Activated naive CD4-positive, alpha-beta T cell treated with anti-CD3 and anti-CD28 coated beads, Interleukin-2, amount 10 ng/mL, durations not matched to agents 7 days and 5 days (primary cell): Measurements from ENCODE around the gene AGK.
A peak's percentile ranks its signal among the peaks of the same experiment; 100 is the strongest.

ENCODE experiments used
- CTCF ChIA-PET: fragments of 350-600 bp; sonication (Branson Sonifier 250); formaldehyde crosslinking; loops from one replicate; lab custom pipeline; 2021; ENCODE audit warnings: antibody characterized with exemption; lab: Charles Lee
- DNase-seq: peaks from one replicate; pipeline ENCODE4 v3.0.0-alpha.2; 2020
- H3K27ac Mint-ChIP-seq: one replicate; pipeline ENCODE4 v1.8.0; 2021; ENCODE audit warnings: mild to moderate bottlenecking, moderate library complexity, mixed read lengths
- H3K27me3 Mint-ChIP-seq: one replicate; pipeline ENCODE4 v1.8.0; 2021; ENCODE audit warnings: mild to moderate bottlenecking, mixed read lengths
- H3K36me3 Mint-ChIP-seq: one replicate; pipeline ENCODE4 v1.8.0; 2021; ENCODE audit warnings: mixed read lengths
- H3K4me1 Mint-ChIP-seq: one replicate; pipeline ENCODE4 v1.8.0; 2021; ENCODE audit warnings: mixed read lengths
- H3K4me3 Mint-ChIP-seq: one replicate; pipeline ENCODE4 v1.8.0; 2021; ENCODE audit warnings: mild to moderate bottlenecking, moderate library complexity, mixed read lengths
- H3K9me3 Mint-ChIP-seq: one replicate; pipeline ENCODE4 v1.8.0; 2021; ENCODE audit warnings: mixed read lengths

AGK gene

DNA sequence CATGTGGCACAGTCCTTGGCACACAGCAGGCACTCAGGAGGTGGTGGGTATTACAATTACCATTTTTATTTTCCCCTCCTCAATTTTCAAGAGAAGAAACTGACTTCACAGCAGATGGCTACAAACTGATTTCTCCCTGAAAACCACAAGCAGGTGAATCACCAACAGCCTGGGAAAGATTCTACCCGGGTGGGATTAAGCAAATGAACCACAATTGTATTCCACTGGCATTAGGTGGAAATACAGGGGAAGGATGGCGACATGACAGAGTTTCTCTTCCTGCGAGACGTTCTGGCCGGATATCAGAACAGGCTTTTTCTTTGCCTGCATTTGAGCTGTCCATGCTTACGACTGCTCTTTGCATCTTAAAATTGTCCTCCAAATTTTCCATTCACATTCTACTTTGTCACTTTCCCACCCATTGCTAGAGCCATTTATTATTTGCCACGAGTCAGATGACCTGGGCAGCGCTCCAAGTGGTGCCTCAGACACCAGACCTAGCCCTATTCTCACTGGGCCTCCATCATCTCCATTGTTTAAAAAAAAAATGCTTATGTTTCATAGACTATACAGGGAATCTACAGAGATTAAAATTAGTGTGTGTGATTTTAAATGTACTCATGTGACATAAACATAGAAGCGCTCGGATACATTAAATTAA is 146.1 kb downstream of the AGK start:
- peaks cover 13% of the 10 kb centered on the region for H3K36me3 Mint-ChIP-seq
- H3K9me3 Mint-ChIP-seq, result no peaks in the 10 kb centered on the region
- H3K27ac Mint-ChIP-seq, result no peak overlapping the region
- peaks cover 31% of the 10 kb centered on the region for H3K4me1 Mint-ChIP-seq
- DNase-seq, result no peak
- no peak overlapping the region for H3K4me3 Mint-ChIP-seq
- no peaks in the 10 kb centered on the region for H3K27me3 Mint-ChIP-seq
- CTCF ChIA-PET, result no interaction called here

DNA sequence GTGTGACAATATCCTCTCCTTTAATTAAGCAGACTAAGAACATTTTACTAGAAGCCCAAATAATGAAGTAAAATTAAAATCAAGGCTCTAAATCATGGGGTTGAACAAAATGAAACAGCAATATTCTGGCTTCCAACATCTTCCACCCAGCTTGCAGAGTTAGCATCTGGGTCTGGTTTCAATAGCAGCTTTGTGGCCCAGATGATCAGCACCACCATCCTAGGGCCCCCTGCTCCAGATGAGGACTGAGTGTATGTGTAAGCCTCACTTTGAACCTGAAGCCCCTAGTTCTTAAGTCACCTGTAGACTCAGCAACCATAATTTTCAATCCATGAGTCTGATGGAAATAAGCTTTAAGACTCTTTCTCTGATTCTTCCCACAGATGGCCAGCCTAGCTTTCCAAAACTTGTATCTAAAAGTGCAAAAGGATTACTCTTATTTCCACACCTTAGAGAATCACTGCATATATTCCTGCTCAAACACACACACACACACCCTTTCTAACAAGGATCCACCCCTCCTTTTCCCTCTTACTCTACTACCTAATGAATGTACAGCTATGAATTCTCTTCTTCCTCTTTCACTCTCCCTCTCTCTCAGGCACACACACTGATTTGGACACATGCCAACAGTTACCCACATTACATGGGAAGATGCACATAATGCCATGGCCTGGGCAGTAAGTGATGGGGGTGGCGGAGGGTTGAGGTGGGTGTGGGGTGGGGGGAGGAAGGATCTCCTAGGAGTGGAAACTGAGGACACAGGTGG is 147.2 kb downstream of the AGK start:
- Mint-ChIP-seq H3K36me3 (peaks cover 13% of the 10 kb centered on the region), H3K4me3 (no peak overlapping the region), H3K4me1 (peaks cover 34% of the 10 kb centered on the region), H3K27ac (no peak overlapping the region), H3K9me3 (no peaks in the 10 kb centered on the region), H3K27me3 (peaks cover 3% of the 10 kb centered on the region)
- CTCF ChIA-PET, result no interaction called here
- no peak for DNase-seq

DNA sequence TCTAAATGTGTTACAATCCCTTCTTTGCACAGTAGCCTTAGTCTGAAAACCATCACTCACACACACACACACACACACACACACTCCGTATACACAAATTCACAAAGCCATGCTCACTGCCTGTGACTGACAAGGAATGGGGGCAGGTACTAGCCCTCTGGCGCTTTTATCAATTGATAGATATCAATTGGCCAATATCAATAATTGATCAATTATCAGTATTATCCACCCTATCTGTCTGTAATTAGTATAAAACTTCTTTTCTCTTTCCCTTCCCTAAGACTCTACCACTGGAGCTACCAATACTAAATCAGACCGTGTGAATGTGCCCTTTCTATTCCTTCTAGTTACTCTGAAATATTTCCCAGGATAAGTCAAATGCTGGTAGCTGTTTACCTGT is 148.7 kb downstream of the AGK start:
- peaks cover 34% of the 10 kb centered on the region for H3K4me1 Mint-ChIP-seq
- peaks cover 9% of the 10 kb centered on the region for H3K36me3 Mint-ChIP-seq
- H3K27ac Mint-ChIP-seq, result peak overlapping the region; percentile 1

DNA sequence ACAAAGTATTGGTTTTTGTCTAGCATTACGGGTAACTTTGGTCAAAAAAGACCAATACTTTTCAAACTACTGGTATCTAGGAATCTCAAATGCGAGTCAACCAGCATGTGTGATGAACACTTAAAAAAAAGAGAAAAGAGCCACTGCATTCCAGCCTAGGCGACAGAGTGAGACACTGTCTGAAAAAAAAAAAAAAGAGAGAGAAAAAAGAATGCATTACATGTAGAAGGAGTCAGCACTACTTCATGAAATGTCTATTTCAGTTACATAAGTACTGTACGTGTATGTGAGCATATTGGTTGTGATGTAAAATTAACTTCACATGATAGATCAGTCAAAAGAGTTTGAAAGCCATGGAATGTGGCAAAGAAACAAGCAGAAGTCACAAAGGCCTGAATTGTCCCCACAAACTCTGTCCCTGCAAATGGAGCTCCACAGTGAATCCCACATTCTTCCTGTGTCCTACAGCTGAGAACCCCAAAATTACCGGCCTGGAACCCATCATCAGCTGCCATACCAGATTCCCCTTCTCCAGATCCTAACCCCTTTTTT is 149.2 kb downstream of the AGK start:
- Mint-ChIP-seq H3K36me3 (peaks cover 9% of the 10 kb centered on the region), H3K4me3 (peak overlapping the region; percentile 76), H3K4me1 (peaks cover 34% of the 10 kb centered on the region), H3K27ac (peak overlapping the region; percentile 76), H3K9me3 (no peaks in the 10 kb centered on the region), H3K27me3 (peaks cover 13% of the 10 kb centered on the region)
- CTCF ChIA-PET, result interaction anchor here (0.5 to 3.7 kb wide), 5 partner anchors 15 to 684 kb away, joined by 3 to 17 read pairs (median 4); partner anchors contain the start of gene SSBP1
- DNase-seq, result no peak

More for the DNA sequence above, 148.7 kb downstream of the AGK start:
- Mint-ChIP-seq H3K4me3 (peak overlapping the region; percentile 76), H3K27me3 (peaks cover 11% of the 10 kb centered on the region), H3K9me3 (no peaks in the 10 kb centered on the region)
- CTCF ChIA-PET, result interaction anchor here (1.2 to 3.3 kb wide), 2 partner anchors 14 to 45 kb away, joined by 4 to 15 read pairs; no protein-coding TSS in a partner anchor
- DNase-seq, result no peak

DNA sequence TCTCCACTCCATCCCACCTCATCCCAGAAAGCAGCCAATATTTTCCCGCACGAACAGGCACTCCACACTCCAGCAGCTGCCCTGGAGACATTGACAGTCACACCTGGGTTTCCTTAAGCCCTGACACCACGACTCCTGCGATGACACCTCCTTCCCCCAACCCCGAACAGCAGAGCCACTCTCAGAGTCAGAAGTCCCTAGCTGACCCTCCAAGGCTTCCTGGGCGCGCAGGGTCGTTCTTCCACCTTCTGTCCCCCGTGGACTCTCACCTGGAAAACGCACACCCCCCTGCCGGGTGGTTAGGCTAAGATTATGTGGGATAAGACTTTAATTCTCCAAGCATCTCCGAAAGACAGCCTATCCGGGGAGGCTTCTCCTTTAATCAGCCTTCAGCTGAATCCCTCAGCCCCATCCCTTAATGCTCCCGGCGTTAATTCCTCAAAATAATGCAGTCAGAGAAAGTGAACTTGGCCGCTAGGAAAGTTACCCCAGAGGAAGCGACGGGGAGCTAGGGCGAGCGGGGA is 149.7 kb downstream of the AGK start:
- Mint-ChIP-seq H3K27me3 (peaks cover 15% of the 10 kb centered on the region), H3K27ac (peak overlapping the region; percentile 76), H3K4me1 (peaks cover 34% of the 10 kb centered on the region), H3K36me3 (peaks cover 9% of the 10 kb centered on the region), H3K9me3 (no peaks in the 10 kb centered on the region), H3K4me3 (peak overlapping the region; percentile 76)
- CTCF ChIA-PET, result interaction anchor here (1.0 to 3.7 kb wide), 5 partner anchors 15 to 46 kb away, joined by 3 to 17 read pairs (median 4); partner anchors contain the start of gene SSBP1
- DNase-seq, result peak; percentile 24

DNA sequence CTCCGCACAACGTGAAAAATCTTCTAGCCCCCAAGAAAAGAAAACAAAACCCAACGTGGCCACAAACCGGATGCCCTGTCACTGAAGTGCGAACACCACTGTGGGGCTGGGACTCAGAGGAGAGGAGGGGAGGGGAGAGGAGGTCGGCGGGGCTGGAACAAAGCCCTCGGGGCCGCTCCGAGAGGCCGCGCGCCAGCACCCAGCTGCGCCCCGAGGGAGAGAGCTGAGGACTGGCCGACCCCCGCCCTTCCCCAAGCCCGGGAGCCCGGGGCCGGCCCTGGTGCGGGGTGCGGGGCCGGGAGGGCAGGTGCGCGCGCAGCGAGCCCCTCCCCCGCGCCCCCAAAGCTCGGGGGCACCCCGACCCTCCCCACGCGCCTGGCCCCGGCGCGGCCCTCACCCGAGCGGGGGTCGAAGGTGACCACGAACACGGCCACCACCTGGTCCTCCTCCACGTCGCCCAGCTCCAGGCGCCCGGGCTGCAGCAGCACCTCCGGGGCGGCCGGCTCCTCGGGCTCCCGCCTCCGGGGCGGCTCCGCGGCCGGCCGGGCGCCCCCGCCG is 150.4 kb downstream of the AGK start:
- no peaks in the 10 kb centered on the region for H3K9me3 Mint-ChIP-seq
- CTCF ChIA-PET, result interaction anchor here (1.6 to 3.7 kb wide), 3 partner anchors 34 to 47 kb away, joined by 3 to 17 read pairs (median 15); partner anchors contain the start of gene SSBP1
- H3K4me1 Mint-ChIP-seq, result peaks cover 31% of the 10 kb centered on the region
- H3K27me3 Mint-ChIP-seq, result peaks cover 17% of the 10 kb centered on the region
- DNase-seq, result peak; percentile 85
- peaks cover 6% of the 10 kb centered on the region for H3K36me3 Mint-ChIP-seq
- H3K27ac Mint-ChIP-seq, result peak overlapping the region; percentile 73
- H3K4me3 Mint-ChIP-seq, result peak overlapping the region; percentile 76

DNA sequence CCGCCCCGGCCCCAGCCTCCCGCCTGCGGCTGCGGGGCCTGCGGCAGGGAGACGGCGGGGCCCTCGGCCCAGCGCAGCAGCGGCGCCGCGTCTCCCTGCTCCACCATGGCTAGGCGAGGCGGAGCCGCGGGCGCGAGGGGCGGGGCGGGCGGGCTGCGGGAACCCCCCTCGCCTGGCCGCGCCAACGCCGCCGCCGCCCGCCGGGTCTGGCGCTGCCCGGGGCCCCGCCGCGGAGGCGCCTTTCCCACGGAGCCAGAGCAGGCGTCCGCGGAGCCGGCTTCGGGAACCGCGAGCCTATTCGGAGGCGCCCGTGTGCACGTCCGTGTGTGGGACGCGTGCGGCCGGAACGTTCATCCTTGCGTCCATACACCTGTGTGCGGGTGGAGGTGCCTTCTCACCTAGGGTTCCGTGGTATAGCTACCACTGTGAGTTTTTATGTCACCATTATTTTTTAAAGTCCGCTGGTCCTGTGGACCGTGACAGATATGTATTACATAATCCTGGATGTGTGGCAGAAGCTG is 150.9 kb downstream of the AGK start, which contains the start of gene DENND11:
TSS of gene DENND11 (minus strand) at position 120 of the 521 bp plus-strand sequence. CDS start at position 107, 13 bp downstream.
- Mint-ChIP-seq H3K9me3 (no peaks in the 10 kb centered on the region), H3K4me1 (peaks cover 31% of the 10 kb centered on the region), H3K36me3 (peaks cover 5% of the 10 kb centered on the region), H3K27ac (peak within 1 kb of the TSS; percentile 77), H3K4me3 (peak within 1 kb of the TSS; percentile 76), H3K27me3 (peaks cover 21% of the 10 kb centered on the region)
- CTCF ChIA-PET, result interaction anchor here (0.7 to 3.7 kb wide), 4 partner anchors 34 to 47 kb away, joined by 3 to 17 read pairs (median 9); partner anchors contain the start of gene SSBP1
- peak; percentile 58 for DNase-seq

DNA sequence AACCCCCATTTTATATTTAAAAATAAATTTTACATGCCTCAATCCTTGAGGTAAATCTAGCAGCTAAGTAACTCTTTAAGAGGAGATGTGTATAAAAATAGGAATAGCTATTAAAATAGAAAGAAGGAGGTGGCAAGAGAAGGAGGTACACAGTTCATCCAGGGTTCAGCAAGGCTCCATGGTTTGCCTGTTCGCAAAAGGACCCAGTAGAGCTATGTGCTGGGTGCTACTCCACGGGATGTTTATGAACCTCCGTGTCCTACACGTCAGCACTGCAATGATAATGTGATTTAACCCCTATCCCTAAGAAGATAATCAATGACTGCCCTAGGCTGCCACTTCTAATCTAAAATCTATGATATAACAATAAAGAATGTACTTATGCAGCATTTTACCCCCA is 151.7 kb downstream of the AGK start:
- H3K27ac Mint-ChIP-seq, result no peak overlapping the region
- CTCF ChIA-PET, result interaction anchor here (0.7 to 3.7 kb wide), 4 partner anchors 34 to 655 kb away, joined by 3 to 17 read pairs (median 9); partner anchors contain the start of gene SSBP1
- peaks cover 5% of the 10 kb centered on the region for H3K36me3 Mint-ChIP-seq
- H3K9me3 Mint-ChIP-seq, result no peaks in the 10 kb centered on the region
- no peak for DNase-seq
- peaks cover 21% of the 10 kb centered on the region for H3K27me3 Mint-ChIP-seq
- no peak overlapping the region for H3K4me3 Mint-ChIP-seq
- peaks cover 31% of the 10 kb centered on the region for H3K4me1 Mint-ChIP-seq

DNA sequence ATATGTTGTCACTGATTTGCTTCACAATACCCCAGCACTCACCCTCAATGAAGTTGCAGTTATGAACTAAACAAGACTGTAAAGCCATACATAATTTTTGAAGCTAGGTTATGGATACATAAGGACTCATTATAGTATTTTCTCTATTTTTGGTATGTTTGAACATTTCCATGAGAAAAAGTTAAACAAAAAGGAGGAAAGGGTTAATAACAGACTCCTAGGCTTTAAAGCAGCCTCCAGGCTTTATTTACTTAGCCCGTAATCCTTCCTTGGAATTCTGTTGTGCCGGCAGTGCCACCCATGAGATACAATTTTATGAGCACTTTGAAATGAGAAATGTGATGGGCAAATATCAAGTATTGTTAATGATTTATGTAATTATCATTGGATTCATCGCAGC is 152.9 kb downstream of the AGK start:
- DNase-seq, result no peak
- no peak overlapping the region for H3K4me3 Mint-ChIP-seq
- peaks cover 5% of the 10 kb centered on the region for H3K36me3 Mint-ChIP-seq
- peaks cover 22% of the 10 kb centered on the region for H3K4me1 Mint-ChIP-seq
- H3K9me3 Mint-ChIP-seq, result no peaks in the 10 kb centered on the region
- CTCF ChIA-PET, result no interaction called here
- peaks cover 21% of the 10 kb centered on the region for H3K27me3 Mint-ChIP-seq
- H3K27ac Mint-ChIP-seq, result no peak overlapping the region

DNA sequence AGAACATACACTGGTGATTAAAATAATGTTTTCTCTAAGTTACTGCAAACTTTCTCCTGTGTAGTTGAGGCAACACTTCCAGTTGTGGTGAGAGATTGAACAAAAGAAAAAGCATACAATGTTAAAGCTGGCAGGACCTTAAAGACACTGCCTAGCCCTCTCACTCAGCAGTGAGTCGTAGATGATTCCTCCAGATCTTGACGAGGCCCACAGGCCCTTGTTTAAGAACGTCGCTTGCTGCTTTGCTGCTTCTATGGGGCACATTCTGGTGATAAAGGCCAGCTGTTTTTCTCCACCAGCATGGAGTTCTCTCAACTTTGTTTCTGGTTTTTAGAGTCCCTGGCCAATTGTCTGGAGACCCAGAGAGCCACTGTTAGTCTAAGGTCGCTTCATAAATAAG is 153.5 kb downstream of the AGK start:
- peaks cover 18% of the 10 kb centered on the region for H3K4me1 Mint-ChIP-seq
- H3K27ac Mint-ChIP-seq, result no peak overlapping the region
- DNase-seq, result no peak
- H3K4me3 Mint-ChIP-seq, result no peak overlapping the region
- CTCF ChIA-PET, result no interaction called here
- H3K27me3 Mint-ChIP-seq, result peaks cover 21% of the 10 kb centered on the region
- peaks cover 5% of the 10 kb centered on the region for H3K36me3 Mint-ChIP-seq
- no peaks in the 10 kb centered on the region for H3K9me3 Mint-ChIP-seq
